GM18867 (cell line): ENCODE results near the gene CLEC4M.
"Not testable (repeated sequence)": the region's sequence is repeated elsewhere in the genome, so short reads cannot be mapped to it uniquely, and the experiment has no call there.

ENCODE experiments used
- ATAC-seq: cut with Tn5 transposase; IDR thresholded peaks from one replicate; pipeline ENCODE4 v1.9.1; 2021; ENCODE audit warnings: mild to moderate bottlenecking, moderate library complexity; ENCODE audit not compliant: unreplicated experiment

Gene CLEC4M

DNA sequence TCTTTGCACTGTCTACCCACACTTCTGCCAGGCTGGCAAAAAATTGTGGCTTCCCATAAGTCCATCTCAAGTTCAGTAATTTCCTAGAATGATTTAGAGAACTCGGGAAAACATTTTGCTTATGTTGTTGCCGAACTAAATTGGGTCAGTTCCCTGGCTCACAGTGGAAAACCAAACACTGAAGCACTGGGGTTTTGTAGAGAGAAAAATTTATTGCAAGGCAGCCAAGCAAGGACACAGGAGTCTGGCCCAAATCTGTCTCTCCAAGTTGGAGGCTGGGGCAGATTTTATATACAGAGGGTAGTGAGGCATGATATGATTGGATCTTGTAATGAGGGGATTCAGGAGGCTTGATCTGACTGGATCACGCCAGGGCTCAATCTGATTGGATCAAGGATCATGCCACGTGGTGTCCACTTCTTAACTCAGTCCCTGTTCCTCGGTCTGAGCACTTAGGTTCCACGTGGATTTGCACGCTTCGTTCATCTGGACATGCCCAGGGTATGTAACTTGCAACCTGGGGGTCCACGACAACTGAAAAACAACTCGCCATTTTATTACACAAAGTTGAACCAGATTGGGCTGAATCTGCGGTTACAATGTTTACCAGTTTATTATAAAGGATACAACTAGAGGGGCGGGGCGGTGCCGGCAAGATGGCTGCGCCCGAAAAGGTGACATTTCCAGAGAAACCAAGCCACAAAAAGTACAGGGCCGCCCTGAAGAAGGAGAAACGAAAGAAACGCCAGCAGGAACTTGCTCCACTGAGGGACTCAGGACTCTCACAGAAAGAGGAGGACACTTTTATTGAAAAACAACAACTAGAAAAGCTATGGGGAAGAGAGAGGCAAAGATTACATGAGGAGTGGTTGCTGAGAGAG lies 23.0 kb upstream of the CLEC4M start:
- ATAC-seq, result no peak

DNA sequence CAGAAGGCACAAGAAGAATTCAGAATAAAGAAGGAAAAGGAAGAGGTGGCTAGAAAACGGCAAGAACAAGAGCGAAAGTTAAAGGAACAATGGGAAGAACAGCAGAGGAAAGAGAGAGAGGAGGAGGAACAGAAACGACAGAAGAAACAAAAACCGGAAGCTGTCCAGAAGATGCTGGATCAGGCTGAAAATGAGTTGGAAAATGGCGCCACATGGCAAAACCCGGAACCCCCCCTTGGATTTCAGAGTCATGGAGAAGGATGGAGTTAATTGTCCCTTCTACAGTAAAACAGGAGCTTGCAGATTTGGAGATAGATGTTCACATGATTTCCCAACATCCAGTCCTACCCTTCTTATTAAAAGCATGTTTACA lies 22.4 kb upstream of the CLEC4M start:
- no peak for ATAC-seq

- no peak for ATAC-seq
Measured at GRCh38 chr19:7742575-7742974, 20.5 kb upstream of the CLEC4M start.

DNA sequence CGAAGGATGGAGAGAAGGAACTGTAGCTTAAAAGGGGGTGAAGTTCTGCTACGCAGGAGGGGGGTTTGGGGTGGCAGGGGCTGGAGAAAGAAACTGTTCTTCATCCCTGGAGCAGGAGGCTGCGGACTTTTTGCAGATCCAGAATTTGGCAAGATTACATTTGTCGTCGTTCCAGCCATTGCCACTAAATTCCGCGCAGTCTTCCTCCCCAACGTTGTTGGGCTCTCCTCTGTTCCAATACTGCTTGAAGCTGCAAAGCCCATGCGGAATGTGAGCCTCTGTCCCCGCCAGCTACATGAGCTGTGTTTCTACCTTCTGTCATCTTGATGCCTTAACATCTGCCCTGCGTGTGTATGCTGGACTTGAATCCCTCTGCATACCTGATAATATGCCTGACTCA lies 20.1 kb upstream of the CLEC4M start:
- ATAC-seq, result no peak

DNA sequence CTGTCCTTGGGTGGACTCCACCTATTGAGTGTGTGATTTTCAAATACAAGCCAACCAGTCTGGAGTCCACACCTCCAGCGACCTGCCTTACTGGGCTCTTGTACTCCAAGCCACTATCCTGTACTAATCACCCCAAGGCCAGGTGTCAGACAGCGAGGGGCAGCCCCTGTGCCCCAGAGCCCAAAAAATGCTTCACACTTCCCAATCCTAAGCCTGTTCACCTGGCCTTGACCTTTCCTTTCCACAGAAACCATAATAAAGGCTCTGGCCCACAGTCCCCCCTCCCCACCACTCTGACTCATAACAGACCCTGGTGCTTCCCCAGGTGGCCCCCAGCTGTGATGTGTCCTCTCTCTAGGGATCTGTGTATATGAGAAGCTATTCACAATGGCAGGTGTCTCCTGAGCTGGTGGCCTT lies 19.6 kb upstream of the CLEC4M start:
- ATAC-seq, result no peak

GRCh38 chr19:7744199-7744786 lies 18.8 kb upstream of the CLEC4M start:
- ATAC-seq, result no peak

DNA sequence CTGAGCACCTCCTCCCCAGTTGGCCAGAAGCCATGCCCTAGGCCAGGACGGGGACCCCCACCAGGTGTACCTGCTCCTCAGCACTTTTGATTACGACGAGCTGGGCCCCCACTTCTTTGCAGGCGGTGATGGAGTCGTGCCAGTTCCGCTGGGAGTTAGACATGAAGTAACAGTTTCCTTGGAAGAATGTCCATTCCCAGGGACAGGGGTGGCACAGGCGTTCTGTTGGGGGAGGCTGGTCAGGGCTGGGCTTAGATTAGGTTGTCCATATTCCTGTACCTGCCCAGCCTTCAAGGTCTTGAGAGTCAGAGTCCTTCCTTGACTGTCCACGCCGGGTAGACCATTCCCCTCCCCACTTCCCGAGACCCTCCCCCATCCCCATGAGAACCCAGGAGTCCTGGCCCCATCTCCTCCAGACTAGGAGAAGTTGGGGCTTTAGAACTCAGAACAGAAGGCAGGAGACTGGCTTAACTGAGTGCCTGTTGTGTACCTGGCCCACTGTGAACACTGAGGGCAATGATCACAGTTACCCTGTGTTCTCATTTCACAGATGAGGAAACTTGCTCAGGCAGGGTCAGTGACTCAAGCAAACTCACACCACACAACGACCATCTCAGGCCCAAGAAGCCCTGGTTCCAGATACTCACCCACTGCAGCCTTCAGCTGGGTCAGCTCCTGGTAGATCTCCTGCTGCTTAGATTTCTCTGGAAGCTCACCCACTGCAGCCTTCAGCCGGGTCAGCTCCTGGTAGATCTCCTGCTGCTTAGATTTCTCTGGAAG lies 18.0 kb upstream of the CLEC4M start:
- ATAC-seq, result no peak

DNA sequence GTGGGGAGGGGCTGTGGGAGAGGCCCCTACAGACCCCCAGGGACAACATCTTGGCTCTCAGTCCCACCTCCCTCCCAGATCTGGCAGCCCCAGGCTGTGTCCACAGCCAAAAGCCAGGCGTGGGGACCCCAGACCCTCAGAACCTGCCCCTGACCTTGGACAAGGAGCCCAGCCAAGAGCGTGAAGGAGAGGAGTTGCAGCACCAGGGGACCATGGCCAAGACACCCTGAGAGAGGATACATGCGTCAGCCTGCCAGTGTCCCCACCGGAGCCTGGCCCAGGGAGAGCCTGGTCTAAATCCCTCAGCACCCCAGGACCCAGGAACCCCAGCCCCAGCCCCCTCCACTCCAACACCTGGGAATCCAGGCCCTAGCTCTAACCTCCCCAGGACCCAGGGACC lies 16.7 kb upstream of the CLEC4M start:
- not testable (repeated sequence) for ATAC-seq

- no peak for ATAC-seq
Measured at GRCh38 chr19:7746903-7747884, 15.8 kb upstream of the CLEC4M start, which contains the start of gene CD209. Gene CD209 (minus strand): TSS chr19:7747534. CDS start chr19:7747511, 23 bp downstream.

DNA sequence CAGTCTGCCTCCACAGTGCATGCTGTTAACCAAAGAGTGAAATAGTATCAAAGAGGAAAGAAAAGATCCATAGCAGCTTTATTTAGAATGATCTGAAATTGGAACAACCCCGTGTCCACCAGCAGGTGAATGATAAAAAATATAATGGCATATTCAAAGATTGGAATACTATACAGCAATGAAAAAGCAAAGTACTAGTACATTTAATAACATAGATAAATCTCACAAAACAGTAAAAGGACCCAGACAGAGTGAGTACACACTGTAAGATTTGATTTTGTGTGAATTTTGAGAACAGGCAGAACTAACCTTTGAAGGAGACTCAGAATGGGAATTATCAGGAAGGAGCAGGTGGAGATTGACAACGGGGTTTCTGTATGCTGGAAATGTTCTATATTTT lies 14.9 kb upstream of the CLEC4M start:
- no peak for ATAC-seq

DNA sequence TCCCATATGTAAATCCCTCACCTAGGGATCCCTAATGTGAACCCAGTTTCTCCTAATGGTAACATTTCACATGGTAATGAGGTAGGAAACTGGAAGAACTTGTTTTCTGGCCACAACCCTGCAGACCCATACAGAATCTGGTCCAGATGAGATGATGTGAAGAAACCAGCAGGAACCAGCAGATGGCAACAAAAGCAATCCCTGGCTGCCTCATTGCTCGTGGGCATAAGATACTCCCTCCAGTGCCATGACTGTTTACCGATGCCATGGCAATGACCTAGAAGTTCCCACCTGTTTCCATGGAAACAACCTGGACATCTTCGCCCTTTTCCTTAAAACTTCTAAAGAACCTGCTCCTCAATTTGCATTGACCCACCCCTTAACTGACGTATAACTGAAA lies 14.3 kb upstream of the CLEC4M start:
- ATAC-seq, result no peak

DNA sequence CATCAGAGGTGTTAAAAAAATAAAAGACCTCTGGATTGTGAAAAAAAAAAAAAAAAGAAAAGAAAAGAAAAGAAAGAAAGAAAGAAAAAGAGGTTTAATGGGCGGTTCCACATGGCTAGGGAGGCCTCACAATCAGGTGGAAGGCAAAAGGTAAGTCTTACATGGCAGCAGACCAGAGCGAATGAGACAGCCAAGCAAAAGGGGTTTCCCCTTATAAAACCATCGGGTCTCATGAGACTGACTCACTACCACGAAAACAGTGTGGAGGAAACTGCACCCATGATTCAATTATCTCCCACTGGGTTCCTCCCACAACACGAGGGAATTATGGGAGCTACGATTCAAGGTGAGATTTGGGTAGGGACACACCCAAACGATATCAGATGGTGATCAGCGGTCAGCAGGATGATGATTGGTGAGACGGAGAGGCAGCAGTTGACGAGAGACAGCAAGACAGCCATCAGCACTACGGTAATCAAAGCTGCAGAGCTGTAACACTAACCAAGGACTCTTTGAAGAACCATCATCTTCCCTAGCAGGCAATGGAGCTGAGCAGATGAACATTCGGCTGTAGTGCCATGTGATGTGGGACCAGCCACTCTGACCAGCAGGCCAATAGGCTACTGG lies 11.8 kb upstream of the CLEC4M start:
- ATAC-seq, result no peak

- ATAC-seq, result no peak
Measured at GRCh38 chr19:7756258-7756657, 6.8 kb upstream of the CLEC4M start.

- no peak for ATAC-seq
Measured at GRCh38 chr19:7757358-7757757, 5.7 kb upstream of the CLEC4M start.

- no peak for ATAC-seq
Measured at GRCh38 chr19:7759156-7759555, 3.9 kb upstream of the CLEC4M start.

GRCh38 chr19:7763696-7764095 lies 653 bp downstream of the CLEC4M start:
- no peak for ATAC-seq

- not testable (repeated sequence) for ATAC-seq
Measured at GRCh38 chr19:7764157-7764556, 1.1 kb downstream of the CLEC4M start.

GRCh38 chr19:7765043-7765442 lies 2.0 kb downstream of the CLEC4M start:
- not testable (repeated sequence) for ATAC-seq

DNA sequence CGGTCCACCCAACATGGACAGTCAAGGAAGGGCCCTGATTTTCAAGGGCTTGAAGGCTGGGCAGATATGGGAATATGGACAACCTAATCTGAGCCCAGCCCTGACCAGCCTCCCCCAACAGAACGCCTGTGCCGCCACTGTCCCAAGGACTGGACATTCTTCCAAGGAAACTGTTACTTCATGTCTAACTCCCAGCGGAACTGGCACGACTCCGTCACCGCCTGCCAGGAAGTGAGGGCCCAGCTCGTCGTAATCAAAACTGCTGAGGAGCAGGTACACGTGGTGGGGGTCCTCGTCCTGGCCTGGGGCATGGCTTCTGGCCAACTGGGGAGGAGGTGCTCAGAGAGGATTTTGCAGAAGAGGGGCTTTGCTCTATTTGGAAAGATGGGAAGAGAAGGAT lies 3.5 kb downstream of the CLEC4M start:
- ATAC-seq, result no peak

GRCh38 chr19:7767487-7767886 lies 4.4 kb downstream of the CLEC4M start:
- no peak for ATAC-seq
